ENCODE measurements around the gene PSENEN. TPM values are rescaled to one million over a fixed set of nuclear protein-coding genes. Genes with fewer than 3 reads are reported as not detected.

PSENEN gene
- total RNA-seq, 1 donor from 2014 or later: 59.7 TPM

DNA sequence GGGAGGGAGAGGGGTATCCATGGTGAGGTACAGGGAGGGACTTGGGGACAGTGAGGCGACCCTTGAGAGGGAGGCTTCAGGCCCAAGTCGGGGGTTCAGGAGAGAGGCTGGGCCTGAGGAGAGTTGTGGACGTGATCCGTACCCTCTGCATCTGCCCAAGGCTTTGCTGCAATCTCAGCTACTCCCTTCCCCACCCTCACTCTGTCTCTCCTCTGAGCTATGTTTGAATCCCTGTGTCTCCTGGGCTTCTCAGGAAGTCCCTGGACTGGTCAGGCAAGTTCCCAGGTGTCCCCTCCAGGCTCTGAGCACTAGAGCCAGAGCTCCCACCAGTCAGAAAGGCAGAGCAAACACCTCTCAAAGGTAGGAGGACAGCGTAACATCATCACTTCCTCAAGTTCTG lies 4.7 kb downstream of the PSENEN start:
- Histone ChIP-seq H3K27me3 (ENCODE audit: control insufficient read depth, insufficient read depth, low read length) (no peaks in the 10 kb centered on the region), H3K4me3 (ENCODE audit: low read depth, low read length) (no peak overlapping the region), H3K36me3 (ENCODE audit: control insufficient read depth, insufficient read depth, low read length) (no peaks in the 10 kb centered on the region)
- no peak for DNase-seq (ENCODE audit: low read depth)
- TF ChIP-seq, protein P1, sequence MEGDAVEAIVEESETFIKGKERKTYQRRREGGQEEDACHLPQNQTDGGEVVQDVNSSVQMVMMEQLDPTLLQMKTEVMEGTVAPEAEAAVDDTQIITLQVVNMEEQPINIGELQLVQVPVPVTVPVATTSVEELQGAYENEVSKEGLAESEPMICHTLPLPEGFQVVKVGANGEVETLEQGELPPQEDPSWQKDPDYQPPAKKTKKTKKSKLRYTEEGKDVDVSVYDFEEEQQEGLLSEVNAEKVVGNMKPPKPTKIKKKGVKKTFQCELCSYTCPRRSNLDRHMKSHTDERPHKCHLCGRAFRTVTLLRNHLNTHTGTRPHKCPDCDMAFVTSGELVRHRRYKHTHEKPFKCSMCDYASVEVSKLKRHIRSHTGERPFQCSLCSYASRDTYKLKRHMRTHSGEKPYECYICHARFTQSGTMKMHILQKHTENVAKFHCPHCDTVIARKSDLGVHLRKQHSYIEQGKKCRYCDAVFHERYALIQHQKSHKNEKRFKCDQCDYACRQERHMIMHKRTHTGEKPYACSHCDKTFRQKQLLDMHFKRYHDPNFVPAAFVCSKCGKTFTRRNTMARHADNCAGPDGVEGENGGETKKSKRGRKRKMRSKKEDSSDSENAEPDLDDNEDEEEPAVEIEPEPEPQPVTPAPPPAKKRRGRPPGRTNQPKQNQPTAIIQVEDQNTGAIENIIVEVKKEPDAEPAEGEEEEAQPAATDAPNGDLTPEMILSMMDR (IDR thresholded peaks at IDR 0.05; ENCODE audit: insufficient read depth, low read length, poor library complexity, severe bottlenecking): no peak

DNA sequence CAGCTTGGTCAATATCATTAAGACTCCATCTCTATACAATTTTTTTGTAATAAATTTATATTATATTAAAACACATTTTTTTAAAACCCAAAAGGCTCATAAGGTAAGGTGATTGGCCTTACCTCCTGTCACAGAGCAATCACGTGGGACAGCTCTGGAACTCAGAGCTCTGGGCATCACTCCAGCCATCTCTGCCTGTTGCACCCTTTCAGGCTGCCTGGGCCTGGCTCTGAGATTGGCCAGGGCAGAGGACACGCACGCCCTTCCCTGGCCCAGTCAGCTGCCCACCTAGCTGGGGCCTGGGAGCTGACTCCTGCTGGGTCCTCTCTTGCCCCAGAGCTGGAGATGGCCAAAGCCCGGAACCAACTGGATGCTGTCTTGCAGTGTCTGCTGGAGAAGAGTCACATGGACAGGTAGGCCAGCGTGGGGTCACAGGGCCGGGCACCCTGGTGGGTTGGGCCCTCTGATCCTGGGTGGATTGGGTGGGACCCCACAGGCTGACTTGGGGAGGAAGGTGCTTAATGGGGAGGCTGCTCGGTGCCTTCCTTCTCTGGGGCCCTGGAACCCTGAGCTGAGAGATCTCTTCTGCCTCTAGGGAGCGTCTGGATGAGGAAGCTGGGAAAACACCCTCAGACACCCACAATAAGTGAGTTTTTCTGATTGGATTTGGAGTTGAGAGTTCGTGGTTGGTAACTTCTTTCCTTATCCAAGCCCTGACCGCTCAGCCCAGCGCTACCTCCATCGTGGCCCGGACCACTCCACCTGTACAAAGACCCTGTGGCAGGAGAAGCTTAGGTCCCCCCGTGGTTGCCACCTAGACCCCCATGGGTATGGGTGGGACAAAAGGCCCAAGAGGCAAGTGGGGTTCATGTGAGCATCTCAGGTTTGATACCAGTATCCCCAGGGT lies 6.6 kb downstream of the PSENEN start:
- no peak overlapping the region for H3K4me3 ChIP-seq (ENCODE audit: low read depth, low read length)
- H3K36me3 ChIP-seq (ENCODE audit: control insufficient read depth, insufficient read depth, low read length): no peaks in the 10 kb centered on the region
- TF ChIP-seq, protein P1 (IDR thresholded peaks at IDR 0.05; ENCODE audit: insufficient read depth, low read length, poor library complexity, severe bottlenecking): no peak
- H3K27me3 ChIP-seq (ENCODE audit: control insufficient read depth, insufficient read depth, low read length): no peaks in the 10 kb centered on the region
- DNase-seq (ENCODE audit: low read depth): no peak

DNA sequence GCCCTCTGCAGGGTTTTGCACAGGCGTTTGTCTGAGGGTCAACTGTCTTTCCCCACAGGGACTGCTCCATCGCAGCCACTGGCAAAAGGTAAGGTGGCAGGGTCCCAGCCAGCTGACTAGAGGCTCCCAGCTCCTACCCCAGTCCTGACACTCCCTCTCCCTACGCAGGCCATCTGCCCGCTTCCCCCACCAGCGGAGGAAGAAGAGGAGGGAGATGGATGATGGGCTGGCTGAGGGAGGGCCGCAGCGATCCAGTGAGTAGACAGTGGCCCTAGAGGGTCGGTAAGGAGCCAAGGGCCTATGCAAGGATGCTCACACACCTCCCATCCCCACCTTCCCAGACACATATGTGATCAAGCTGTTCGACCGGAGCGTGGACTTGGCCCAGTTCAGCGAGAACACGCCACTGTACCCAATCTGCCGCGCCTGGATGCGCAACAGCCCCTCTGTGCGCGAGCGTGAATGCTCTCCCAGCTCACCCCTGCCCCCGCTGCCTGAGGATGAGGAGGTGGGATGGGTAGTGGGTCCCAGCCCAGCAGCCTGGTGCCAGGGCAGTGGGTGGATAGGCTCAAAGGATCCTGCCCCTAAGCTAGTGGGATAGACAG lies 7.4 kb downstream of the PSENEN start:
- TF ChIP-seq, protein P1 (IDR thresholded peaks at IDR 0.05; ENCODE audit: insufficient read depth, low read length, poor library complexity, severe bottlenecking): no peak
- Histone ChIP-seq H3K4me3 (ENCODE audit: low read depth, low read length) (no peak overlapping the region), H3K27me3 (ENCODE audit: control insufficient read depth, insufficient read depth, low read length) (no peaks in the 10 kb centered on the region), H3K36me3 (ENCODE audit: control insufficient read depth, insufficient read depth, low read length) (no peaks in the 10 kb centered on the region)
- no peak for DNase-seq (ENCODE audit: low read depth)

DNA sequence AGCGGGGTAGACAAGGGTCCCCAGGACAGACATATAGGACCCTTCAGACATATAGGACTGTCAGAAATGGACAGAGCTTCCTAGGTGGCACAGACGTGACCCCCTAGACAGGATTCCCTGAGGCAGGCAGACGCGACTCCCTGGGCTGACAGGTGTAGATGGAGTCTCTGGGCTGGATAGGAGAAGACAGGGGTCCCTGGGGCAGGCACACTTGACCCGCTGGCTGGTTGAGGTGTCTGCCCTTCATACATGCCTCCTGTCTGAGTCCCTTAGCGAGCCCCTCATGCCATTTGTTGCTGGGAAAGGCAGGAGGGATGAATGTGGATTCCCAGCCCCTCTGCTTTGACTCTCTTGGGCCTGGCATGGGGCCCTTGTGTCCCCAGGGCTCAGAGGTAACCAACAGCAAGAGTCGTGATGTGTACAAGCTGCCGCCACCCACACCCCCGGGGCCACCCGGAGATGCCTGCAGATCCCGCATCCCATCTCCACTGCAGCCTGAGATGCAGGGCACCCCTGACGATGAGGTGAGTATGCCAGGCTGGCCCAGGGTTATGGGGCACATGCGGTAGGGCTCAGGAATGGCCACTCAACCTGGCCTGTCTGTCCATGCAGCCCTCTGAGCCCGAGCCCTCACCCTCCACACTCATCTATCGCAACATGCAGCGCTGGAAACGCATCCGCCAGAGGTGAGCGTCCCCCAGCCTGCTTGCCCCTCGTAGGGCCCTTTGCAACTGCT lies 8.4 kb downstream of the PSENEN start:
- Histone ChIP-seq H3K4me3 (ENCODE audit: low read depth, low read length) (no peak overlapping the region), H3K27me3 (ENCODE audit: control insufficient read depth, insufficient read depth, low read length) (no peaks in the 10 kb centered on the region), H3K36me3 (ENCODE audit: control insufficient read depth, insufficient read depth, low read length) (no peaks in the 10 kb centered on the region)
- TF ChIP-seq, protein P1 (IDR thresholded peaks at IDR 0.05; ENCODE audit: insufficient read depth, low read length, poor library complexity, severe bottlenecking): no peak
- DNase-seq (ENCODE audit: low read depth): no peak

DNA sequence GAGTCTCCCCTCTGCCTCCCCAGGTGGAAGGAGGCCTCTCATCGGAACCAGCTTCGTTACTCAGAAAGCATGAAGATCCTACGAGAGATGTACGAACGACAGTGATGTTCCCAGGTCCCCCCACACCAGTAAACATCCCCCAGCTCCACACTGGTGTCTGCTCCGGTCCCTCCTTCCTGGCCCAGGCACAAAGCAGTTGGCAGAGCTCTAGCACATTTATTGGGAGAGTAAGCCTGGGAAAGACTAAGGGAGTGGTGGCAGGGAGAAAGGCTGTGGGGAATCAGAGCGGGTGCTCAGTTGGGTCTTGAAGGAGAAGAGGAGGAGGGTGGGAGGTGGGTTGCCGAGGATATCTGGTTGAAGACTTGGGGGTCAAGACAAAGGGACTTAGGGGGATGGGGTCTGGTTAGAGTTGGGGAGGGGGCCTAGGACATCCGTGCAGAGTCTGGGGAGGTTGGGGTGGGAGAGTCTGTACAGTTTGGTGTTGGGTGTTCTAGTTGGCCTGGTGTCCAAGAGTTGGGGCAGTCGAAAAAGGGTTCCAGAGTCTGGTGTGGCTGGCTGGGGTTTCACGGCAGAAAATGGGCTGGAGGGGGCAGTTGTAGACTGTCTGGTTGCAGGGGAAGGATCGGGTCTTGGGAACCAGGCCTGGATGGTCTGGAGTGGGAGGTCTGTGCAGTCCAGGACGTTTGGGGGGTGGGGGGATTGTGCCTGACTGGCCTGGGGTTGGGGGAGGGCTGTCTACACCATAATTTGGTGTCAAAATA lies 9.1 kb downstream of the PSENEN start:
- DNase-seq (ENCODE audit: low read depth): no peak
- TF ChIP-seq, protein P1 (IDR thresholded peaks at IDR 0.05; ENCODE audit: insufficient read depth, low read length, poor library complexity, severe bottlenecking): no peak
- no peaks in the 10 kb centered on the region for H3K27me3 ChIP-seq (ENCODE audit: control insufficient read depth, insufficient read depth, low read length)
- no peak overlapping the region for H3K4me3 ChIP-seq (ENCODE audit: low read depth, low read length)
- H3K36me3 ChIP-seq (ENCODE audit: control insufficient read depth, insufficient read depth, low read length): no peaks in the 10 kb centered on the region
